WERI-Rb-1 (cell line): Measurements from ENCODE around the gene DYRK1B.

Experiments used
- DNase-seq: peaks from one replicate; pipeline ENCODE4 v3.0.0-alpha.2; 2020
- H3K27ac ChIP-seq: fragments of 250-450 bp; sonication (Bioruptor Pico); 2 replicates; pipeline ENCODE4 v1.5.1; 2020; ENCODE audit warnings: mild to moderate bottlenecking, moderate library complexity
- H3K27me3 ChIP-seq: fragments of 250-450 bp; sonication (Bioruptor Pico); 2 replicates; pipeline ENCODE4 v1.5.1; 2021; ENCODE audit warnings: mild to moderate bottlenecking, low read depth, moderate library complexity; ENCODE audit not compliant: insufficient read depth, severe bottlenecking
- H3K36me3 ChIP-seq: fragments of 250-450 bp; sonication (Bioruptor Pico); 2 replicates; pipeline ENCODE4 v1.5.1; 2020; ENCODE audit warnings: mild to moderate bottlenecking, moderate library complexity
- H3K4me3 ChIP-seq: 2 replicates; pipeline ENCODE4 v1.5.1; 2011; ENCODE audit warnings: low read depth, mild to moderate bottlenecking, control low read depth, low read length
- H3K9me3 ChIP-seq: fragments of 250-450 bp; sonication (Bioruptor Pico); 2 replicates; pipeline ENCODE4 v1.5.1; 2021; ENCODE audit warnings: mild to moderate bottlenecking, moderate library complexity; ENCODE audit not compliant: severe bottlenecking
- CTCF ChIP-seq: IDR thresholded peaks from 2 replicates; pipeline ENCODE4 v1.5.1; 2011; ENCODE audit warnings: low read depth, mild to moderate bottlenecking, control low read depth, inconsistent platforms, low read length

The DYRK1B gene

GRCh38 chr19:39874404-39874803, 40.4 kb upstream of the DYRK1B start:
- no peaks in the 10 kb centered on the region for H3K9me3 ChIP-seq
- no peak overlapping the region for H3K27ac ChIP-seq
- no peaks in the 10 kb centered on the region for H3K27me3 ChIP-seq
- no peak for TF ChIP-seq CTCF
- H3K4me3 ChIP-seq, result no peak overlapping the region
- no peak for DNase-seq
- H3K36me3 ChIP-seq, result no peaks in the 10 kb centered on the region

GRCh38 chr19:39873385-39873784, 39.4 kb upstream of the DYRK1B start:
- Histone ChIP-seq H3K27me3 (no peaks in the 10 kb centered on the region), H3K9me3 (no peaks in the 10 kb centered on the region), H3K4me3 (no peak overlapping the region), H3K36me3 (no peaks in the 10 kb centered on the region), H3K27ac (no peak overlapping the region)
- DNase-seq, result no peak
- no peak for TF ChIP-seq CTCF

- H3K9me3 ChIP-seq, result no peaks in the 10 kb centered on the region
- TF ChIP-seq CTCF, result no peak
- no peaks in the 10 kb centered on the region for H3K36me3 ChIP-seq
- no peaks in the 10 kb centered on the region for H3K27me3 ChIP-seq
- DNase-seq, result no peak
- no peak overlapping the region for H3K4me3 ChIP-seq
- H3K27ac ChIP-seq, result no peak overlapping the region
Observed at GRCh38 chr19:39871886-39872866, 38.2 kb upstream of the DYRK1B start.

- DNase-seq, result no peak
- Histone ChIP-seq H3K36me3 (no peaks in the 10 kb centered on the region), H3K27me3 (no peaks in the 10 kb centered on the region), H3K9me3 (no peaks in the 10 kb centered on the region), H3K27ac (no peak overlapping the region), H3K4me3 (no peak overlapping the region)
- TF ChIP-seq CTCF, result no peak
Observed at GRCh38 chr19:39871362-39871761, 37.4 kb upstream of the DYRK1B start.

- H3K27me3 ChIP-seq, result no peaks in the 10 kb centered on the region
- no peak for TF ChIP-seq CTCF
- H3K4me3 ChIP-seq, result no peak overlapping the region
- peak; percentile 85 for DNase-seq
- H3K9me3 ChIP-seq, result no peaks in the 10 kb centered on the region
- H3K27ac ChIP-seq, result no peak overlapping the region
- no peaks in the 10 kb centered on the region for H3K36me3 ChIP-seq
Observed at GRCh38 chr19:39870171-39870971, 36.4 kb upstream of the DYRK1B start.
